HepG2 (cell line): Measurements from ENCODE around the gene LEP. TPM values are rescaled to one million over a fixed set of nuclear protein-coding genes. Genes with fewer than 3 reads are reported as not detected.

Experiments
- ATAC-seq: fragments of 200-7000 bp; cut with Tn5 transposase; 3 replicates; pipeline ENCODE4 v1.9.1; 2020; ENCODE audit warnings: mild to moderate bottlenecking, moderate library complexity
- BruUV-seq: library from RNA; stranded (reverse); fragments of 400-500 nt; replicated peaks from 2 replicates; lab custom pipeline; 2021; lab: Mats Ljungman, UMichigan
- CTCF ChIA-PET: fragments of 300-600 bp; formaldehyde crosslinking; extraction: SDS; loops from one replicate; lab custom pipeline; 2021; ENCODE audit warnings: low total read pairs, inconsistent platforms, low intra/inter-chr PET ratio; lab: Yijun Ruan, JAX
- POLR2A ChIA-PET: fragments of 350-600 bp; sonication (Branson Sonifier 250); formaldehyde crosslinking; loops from one replicate; lab custom pipeline; 2020; ENCODE audit warnings: antibody characterized with exemption, inconsistent platforms; lab: Yijun Ruan, JAX
- DNase-seq: peaks from one replicate; pipeline ENCODE4 v3.0.0-alpha.2; 2015; ENCODE audit warnings: low spot score
- FAIRE-seq: peaks from 3 replicates; lab custom pipeline; 2011; peaks lifted over from hg19 to GRCh38; lab: Jason Lieb, UNC
- H2AFZ ChIP-seq: one replicate; pipeline ENCODE4 v1.6.1; 2011; ENCODE audit warnings: low read length, inconsistent platforms
- H3K27ac ChIP-seq: fragments of 300-600 bp; 3 replicates; pipeline ENCODE4 v1.8.0; 2011; ENCODE audit warnings: mixed run types, mild to moderate bottlenecking, mixed read lengths, low read length, inconsistent platforms; ENCODE audit not compliant: insufficient read depth; ENCODE audit errors: extremely low read length
- H3K27me3 ChIP-seq, 2 experiments: fragments of 200-600 bp in 1 of 2; 2 replicates in 1 of 2; 3 replicates in 1 of 2; pipeline versions ENCODE4 v1.6.0 to v1.8.0; 2011; ENCODE audit warnings: low read length in 2 of 2, mild to moderate bottlenecking in 2 of 2, moderate library complexity in 2 of 2, inconsistent platforms in 1 of 2; ENCODE audit not compliant: insufficient read depth in 2 of 2, control insufficient read depth in 1 of 2
- H3K36me3 ChIP-seq, 2 experiments: fragments of 200-600 bp in 1 of 2; replicated peaks in 1 of 2; 2 replicates in 1 of 2; 3 replicates in 1 of 2; pipeline versions ENCODE4 v1.5.1 to v1.8.0; 2011; ENCODE audit warnings: low read length in 2 of 2, inconsistent platforms in 1 of 2; ENCODE audit not compliant: insufficient read depth in 2 of 2, control insufficient read depth in 1 of 2
- H3K4me1 ChIP-seq: 2 replicates; pipeline ENCODE4 v1.5.1; 2012; ENCODE audit warnings: low read length, inconsistent platforms; ENCODE audit not compliant: insufficient read depth
- H3K4me2 ChIP-seq: 2 replicates; pipeline ENCODE4 v1.6.0; 2011; ENCODE audit warnings: low read depth, low read length, inconsistent platforms
- H3K4me3 ChIP-seq, 3 experiments: fragments of 200-600 bp in 1 of 3; sonication (generic), shearing (Covaris generic) in 1 of 3; replicated peaks in 1 of 3; 2 replicates each; pipeline ENCODE4 v1.5.1; 2011 to 2016; ENCODE audit warnings: low read length in 3 of 3, inconsistent platforms in 2 of 3, low read depth in 2 of 3, mild to moderate bottlenecking in 2 of 3, control low read depth in 1 of 3, mixed read lengths in 1 of 3; ENCODE audit not compliant: insufficient read depth in 1 of 3
- H3K79me2 ChIP-seq: one replicate; pipeline ENCODE4 v1.6.1; 2011; ENCODE audit warnings: low read length, inconsistent platforms; ENCODE audit not compliant: insufficient read depth
- H3K9ac ChIP-seq: 2 replicates; pipeline ENCODE4 v1.6.0; 2011; ENCODE audit warnings: mild to moderate bottlenecking, low read depth, low read length, inconsistent platforms; ENCODE audit not compliant: insufficient read depth
- H3K9me3 ChIP-seq: 2 replicates; pipeline ENCODE4 v1.5.1; 2012; ENCODE audit warnings: mild to moderate bottlenecking, low read length
- H4K20me1 ChIP-seq: 2 replicates; pipeline ENCODE4 v1.6.0; 2011; ENCODE audit warnings: inconsistent platforms, mild to moderate bottlenecking, low read length, moderate library complexity; ENCODE audit not compliant: insufficient read depth
- ELF1 ChIP-seq: sonication (generic); formaldehyde crosslinking; IDR thresholded peaks from 2 replicates; pipeline ENCODE4 v1.4.0; 2020; ENCODE audit warnings: missing genetic modification reagents
- FOXA1 ChIP-seq, 2 experiments: fragments of 450-650 bp in 1 of 2; sonication (generic) in 1 of 2; formaldehyde crosslinking in 1 of 2; IDR thresholded peaks; 2 replicates each; pipeline versions ENCODE4 v1.4.0 to v1.6.1; 2016 to 2020; ENCODE audit warnings: missing genetic modification reagents in 1 of 2
- HDAC2 ChIP-seq: sonication (generic); formaldehyde crosslinking; IDR thresholded peaks from 2 replicates; pipeline ENCODE4 v1.4.0; 2020; ENCODE audit warnings: missing genetic modification reagents
- HOXA5 ChIP-seq: sonication (generic); formaldehyde crosslinking; IDR thresholded peaks from 2 replicates; pipeline ENCODE4 v1.4.0; 2020; ENCODE audit warnings: missing genetic modification reagents
- TFDP1 ChIP-seq: IDR thresholded peaks from 2 replicates; pipeline ENCODE4 v1.6.1; 2016; ENCODE audit warnings: missing compliant biosample characterization, missing genetic modification reagents, borderline replicate concordance
- ZEB1 ChIP-seq: IDR thresholded peaks from 2 replicates; pipeline ENCODE4 v1.6.1; 2012; ENCODE audit warnings: mild to moderate bottlenecking, low read depth, inconsistent platforms; ENCODE audit not compliant: insufficient replicate concordance
- ZNF256 ChIP-seq: sonication (generic); formaldehyde crosslinking; conservative IDR thresholded peaks from 2 replicates; pipeline ENCODE4 v1.4.0; 2020; ENCODE audit warnings: missing genetic modification reagents
- ZNF773 ChIP-seq: sonication (generic); formaldehyde crosslinking; IDR thresholded peaks from 2 replicates; pipeline ENCODE4 v1.4.0; 2020; ENCODE audit warnings: missing genetic modification reagents, borderline replicate concordance
- WGBS: methylation state at CpG from one replicate; pipeline ENCODE4 v1.1.6; 2017; ENCODE audit warnings: low lambda C conversion rate; 5-methylcytosine and 5-hydroxymethylcytosine counted together
- in situ Hi-C: cut with HindIII; loops from 2 replicates; pipeline ENCODE4 v1.10.0; 2017; ENCODE audit warnings: low pct_unique_long_range_greater_than_20kb; ENCODE audit not compliant: extremely low pct_ligation_motif_present
- intact Hi-C: fragments of 100-400 bp; cut with micrococcal nuclease; formaldehyde crosslinking; loops from one replicate; pipeline ENCODE4 v1.10.0; 2022; ENCODE audit not compliant: unreplicated experiment
- polyA plus RNA-seq, 8 experiments: library from polyadenylated mRNA; depleted of rRNA in 3 of 8; stranded (reverse) in 7 of 8; unstranded in 1 of 8; fragments of >200 nt; fragmentation: Illumina TruSeq in 4 of 8; extraction: Trizol in 4 of 8; gene quantifications; 2 replicates each; pipeline versions ENCODE4 v1.2.1 to v1.2.3, GENCODE V29; 2011 to 2016; ENCODE audit warnings: low read depth in 4 of 8, missing spikeins in 1 of 8, mixed read lengths in 1 of 8; ENCODE audit not compliant: insufficient read depth in 1 of 8
- total RNA-seq, 5 experiments: library from RNA; depleted of rRNA; stranded (reverse); fragments of >200 nt; fragmentation: Illumina TruSeq; extraction: Trizol; gene quantifications; 2 replicates each; pipeline ENCODE4 v1.2.3, GENCODE V29; 2016; ENCODE audit warnings: low read depth in 1 of 5

Gene LEP
- total and polyA plus RNA-seq, 2 of the 13 experiments (the other 11 are each of a cell fraction or from before 2014, with no cell fraction given), result 0.05 TPM; not detected in 1

- in situ Hi-C loops (no loop called here), intact Hi-C loops (no loop called here)
- H3K9ac ChIP-seq, result no peak overlapping the region
- no peaks in the 10 kb centered on the region for H3K79me2 ChIP-seq
- H3K36me3 ChIP-seq, result no peaks in the 10 kb centered on the region
- H3K4me1 ChIP-seq, result no peaks in the 10 kb centered on the region
- DNase-seq, result no peak
- H3K4me2 ChIP-seq, result no peak overlapping the region
- H3K27me3 ChIP-seq, result peaks cover 5 to 34% of the 10 kb centered on the region in 2 experiments; a peak in 3 of 5 replicates
- H2AFZ ChIP-seq, result no peak overlapping the region
- H3K4me3 ChIP-seq, result no peak overlapping the region
- H3K27ac ChIP-seq, result no peak overlapping the region
- ChIA-PET POLR2A (no interaction called here), CTCF (no interaction called here)
- no peak for ATAC-seq
- no peak for FAIRE-seq
- BruUV-seq, result no TSS peak
- TF ChIP-seq ZNF773 (no peak), ZEB1 (no peak), TFDP1 (CRISPR knock-in tag) (no peak), HDAC2 (CRISPR knock-in tag) (no peak)
- TF ChIP-seq, all 625 proteins: peak for 0
- H4K20me1 ChIP-seq, result no peaks in the 10 kb centered on the region
- no peaks in the 10 kb centered on the region for H3K9me3 ChIP-seq
- WGBS, result 19% methylated on average over 5 of the region's 5 CpGs
These were observed 19.1 kb upstream of the LEP start for GRCh38 chr7:128221929-128222403.

- POLR2A ChIA-PET, result no interaction called here
- Histone ChIP-seq H3K4me2 (no peak overlapping the region), H3K36me3 (no peaks in the 10 kb centered on the region), H3K27ac (no peak overlapping the region), H3K4me1 (no peaks in the 10 kb centered on the region), H3K9ac (no peak overlapping the region), H3K9me3 (no peaks in the 10 kb centered on the region), H3K27me3 (peaks cover 3 to 23% of the 10 kb centered on the region in 2 experiments; a peak in 3 of 5 replicates)
- in situ Hi-C loops, result no loop called here
- ATAC-seq, result no peak
- WGBS, result 13% methylated on average over 2 of the region's 2 CpGs
- peak; percentile 4; the same call in 1 of the 2 replicates for TF ChIP-seq FOXA1 (IDR thresholded peaks at IDR 0.05)
- TF ChIP-seq FOXA1 (CRISPR knock-in tag; IDR thresholded peaks at IDR 0.05), result no peak
- TF ChIP-seq HOXA5 (CRISPR knock-in tag), result no peak
- TF ChIP-seq ELF1 (CRISPR knock-in tag), result no peak
- TF ChIP-seq ZNF256, result no peak
- TF ChIP-seq, all 625 proteins: peak for 1
- FAIRE-seq (no peak), DNase-seq (no peak)
- intact Hi-C loops, result no loop called here
- Histone ChIP-seq H3K4me3 (no peak overlapping the region), H2AFZ (no peak overlapping the region), H3K79me2 (no peaks in the 10 kb centered on the region), H4K20me1 (no peaks in the 10 kb centered on the region)
- CTCF ChIA-PET, result no interaction called here
- no TSS peak for BruUV-seq
These were observed 14.7 kb upstream of the LEP start for GRCh38 chr7:128226132-128226980.
